CD8-positive, alpha-beta memory T cell (primary cell): ENCODE data around the gene GNAQ. TPM values are rescaled to one million over a fixed set of nuclear protein-coding genes. Genes with fewer than 3 reads are reported as not detected.
A peak's percentile ranks its signal among the peaks of the same experiment; 100 is the strongest.

Experiments
- CTCF ChIA-PET: fragments of 350-600 bp; sonication (Branson Sonifier 250); formaldehyde crosslinking; loops from one replicate; lab custom pipeline; 2021; ENCODE audit warnings: antibody characterized with exemption; lab: Charles Lee
- POLR2A ChIA-PET: fragments of 350-600 bp; sonication (Branson Sonifier 250); formaldehyde crosslinking; loops from one replicate; lab custom pipeline; 2021; ENCODE audit warnings: antibody characterized with exemption; lab: Charles Lee
- DNase-seq, 5 donors: peaks; one replicate each; pipeline versions ENCODE4 v3.0.0 to v3.0.0-alpha.2; 2020 to 2022; ENCODE audit warnings: mixed read lengths in 1 of 5
- H3K27ac ChIP-seq: one replicate; pipeline ENCODE4 v1.7.0; 2013; ENCODE audit warnings: low read depth, mild to moderate bottlenecking, low read length, moderate library complexity
- H3K27me3 ChIP-seq: 2 replicates; pipeline ENCODE4 v1.7.0; 2013; ENCODE audit warnings: low read length, mild to moderate bottlenecking; ENCODE audit not compliant: insufficient read depth, poor library complexity, severe bottlenecking
- H3K36me3 ChIP-seq: 2 replicates; pipeline ENCODE4 v1.7.0; 2013; ENCODE audit warnings: mild to moderate bottlenecking, low read length, moderate library complexity; ENCODE audit not compliant: insufficient read depth
- H3K4me1 ChIP-seq: 2 replicates; pipeline ENCODE4 v1.7.0; 2013; ENCODE audit warnings: mild to moderate bottlenecking, low read length, moderate library complexity; ENCODE audit not compliant: insufficient read depth
- H3K4me3 ChIP-seq: 2 replicates; pipeline ENCODE4 v1.7.0; 2013; ENCODE audit warnings: mild to moderate bottlenecking, low read length
- H3K9me3 ChIP-seq: 2 replicates; pipeline ENCODE4 v1.7.0; 2013; ENCODE audit warnings: mild to moderate bottlenecking, low read length
- H3K27ac Mint-ChIP-seq, 8 donors: one replicate each; pipeline ENCODE4 v1.8.0; 2020 to 2021; ENCODE audit warnings: mixed read lengths in 8 of 8, mild to moderate bottlenecking in 6 of 8, inconsistent platforms in 3 of 8, moderate library complexity in 3 of 8
- H3K27me3 Mint-ChIP-seq, 2 donors: one replicate each; pipeline ENCODE4 v1.8.0; 2020 to 2021; ENCODE audit warnings: mixed read lengths in 2 of 2, mild to moderate bottlenecking in 1 of 2, moderate library complexity in 1 of 2
- H3K36me3 Mint-ChIP-seq, 3 donors: one replicate each; pipeline ENCODE4 v1.8.0; 2020 to 2021; ENCODE audit warnings: mixed read lengths in 3 of 3, inconsistent platforms in 1 of 3, mild to moderate bottlenecking in 1 of 3
- H3K4me1 Mint-ChIP-seq, 3 donors: one replicate each; pipeline ENCODE4 v1.8.0; 2020 to 2021; ENCODE audit warnings: mixed read lengths in 3 of 3, inconsistent platforms in 1 of 3, mild to moderate bottlenecking in 1 of 3
- H3K4me3 Mint-ChIP-seq, 7 donors: one replicate each; pipeline ENCODE4 v1.8.0; 2020 to 2021; ENCODE audit warnings: mixed read lengths in 7 of 7, mild to moderate bottlenecking in 6 of 7, moderate library complexity in 4 of 7, inconsistent platforms in 2 of 7
- H3K9me3 Mint-ChIP-seq, 5 donors: one replicate each; pipeline ENCODE4 v1.8.0; 2020 to 2022; ENCODE audit warnings: mixed read lengths in 5 of 5, mild to moderate bottlenecking in 3 of 5, moderate library complexity in 2 of 5, inconsistent platforms in 1 of 5
- polyA plus RNA-seq: library from polyadenylated mRNA; unstranded; fragments of 300-500 nt; fragmentation: Illumina TruSeq; gene quantifications from one replicate; pipeline ENCODE4 v1.2.3, GENCODE V29; 2021
- total RNA-seq, 2 experiments: library from RNA; stranded (reverse); gene quantifications; one replicate each; pipeline ENCODE4 v1.2.3, GENCODE V29; 2021

Gene GNAQ
- total and polyA plus RNA-seq, 3 experiments from 2014 or later = 7.5 to 19.8 (median 17.1) TPM

GRCh38 chr9:77839459-77840140 lies 192.0 kb downstream of the GNAQ start:
- ChIA-PET POLR2A (no interaction called here), CTCF (interaction anchor here (0.9 to 1.5 kb wide), 2 partner anchors 17 to 196 kb away, joined by 3 to 4 read pairs; no protein-coding TSS in a partner anchor)
- no peak for DNase-seq
- Mint-ChIP-seq H3K27me3 (no peaks in the 10 kb centered on the region), H3K36me3 (peaks cover 0 to 1% (median 0%) of the 10 kb centered on the region in 3 donors), H3K4me1 (peaks cover 0 to 5% (median 0%) of the 10 kb centered on the region in 3 donors), H3K4me3 (no peak overlapping the region), H3K27ac (no peak overlapping the region), H3K9me3 (no peaks in the 10 kb centered on the region)
- no peaks in the 10 kb centered on the region for H3K4me1 ChIP-seq
- no peak overlapping the region for H3K4me3 ChIP-seq
- no peaks in the 10 kb centered on the region for H3K9me3 ChIP-seq
- no peak overlapping the region for H3K27ac ChIP-seq
- H3K27me3 ChIP-seq = no peaks in the 10 kb centered on the region
- H3K36me3 ChIP-seq = no peaks in the 10 kb centered on the region

GRCh38 chr9:77838986-77839385 lies 192.6 kb downstream of the GNAQ start:
- Mint-ChIP-seq H3K36me3 (peaks cover 0 to 1% (median 0%) of the 10 kb centered on the region in 3 donors), H3K27me3 (no peaks in the 10 kb centered on the region), H3K4me3 (no peak overlapping the region), H3K4me1 (peaks cover 0 to 6% (median 0%) of the 10 kb centered on the region in 3 donors), H3K9me3 (no peaks in the 10 kb centered on the region), H3K27ac (no peak overlapping the region)
- no peaks in the 10 kb centered on the region for H3K9me3 ChIP-seq
- ChIA-PET POLR2A (no interaction called here), CTCF (interaction anchor here (0.9 to 1.5 kb wide), 2 partner anchors 18 to 197 kb away, joined by 3 to 4 read pairs; no protein-coding TSS in a partner anchor)
- H3K4me1 ChIP-seq = no peaks in the 10 kb centered on the region
- H3K36me3 ChIP-seq = no peaks in the 10 kb centered on the region
- DNase-seq = no peak
- no peak overlapping the region for H3K27ac ChIP-seq
- no peaks in the 10 kb centered on the region for H3K27me3 ChIP-seq
- H3K4me3 ChIP-seq = no peak overlapping the region

- H3K36me3 Mint-ChIP-seq = peaks cover 0 to 1% (median 0%) of the 10 kb centered on the region in 3 donors
- POLR2A ChIA-PET = no interaction called here
- no peak overlapping the region for H3K27ac ChIP-seq
Measured at GRCh38 chr9:77834898-77835488, 196.6 kb downstream of the GNAQ start.

GRCh38 chr9:77833561-77834429 lies 197.8 kb downstream of the GNAQ start:
- no peak for DNase-seq
- Mint-ChIP-seq H3K27me3 (no peaks in the 10 kb centered on the region), H3K4me1 (peaks cover 23 to 42% (median 27%) of the 10 kb centered on the region in 3 donors), H3K9me3 (no peaks in the 10 kb centered on the region), H3K27ac (no peak overlapping the region), H3K36me3 (no peaks in the 10 kb centered on the region), H3K4me3 (no peak overlapping the region)
- H3K27me3 ChIP-seq = no peaks in the 10 kb centered on the region
- no peak overlapping the region for H3K27ac ChIP-seq
- H3K9me3 ChIP-seq = no peaks in the 10 kb centered on the region
- POLR2A ChIA-PET = no interaction called here
- no peaks in the 10 kb centered on the region for H3K4me1 ChIP-seq
- CTCF ChIA-PET = no interaction called here
- no peaks in the 10 kb centered on the region for H3K36me3 ChIP-seq
- H3K4me3 ChIP-seq = no peak overlapping the region

More at GRCh38 chr9:77834898-77835488, 196.6 kb downstream of the GNAQ start:
- Histone ChIP-seq H3K4me3 (no peak overlapping the region), H3K9me3 (no peaks in the 10 kb centered on the region), H3K27me3 (no peaks in the 10 kb centered on the region), H3K36me3 (no peaks in the 10 kb centered on the region), H3K4me1 (no peaks in the 10 kb centered on the region)
- DNase-seq = no peak
- CTCF ChIA-PET = no interaction called here
- Mint-ChIP-seq H3K9me3 (no peaks in the 10 kb centered on the region), H3K27ac (peak overlapping the region in 1 of 8 donors; percentile 17), H3K27me3 (no peaks in the 10 kb centered on the region), H3K4me1 (peaks cover 17 to 30% (median 20%) of the 10 kb centered on the region in 3 donors), H3K4me3 (no peak overlapping the region)

- Mint-ChIP-seq H3K27me3 (no peaks in the 10 kb centered on the region), H3K36me3 (no peaks in the 10 kb centered on the region), H3K4me3 (no peak overlapping the region), H3K27ac (peak overlapping the region in 1 of 8 donors; percentile 74), H3K4me1 (peaks cover 31 to 53% (median 36%) of the 10 kb centered on the region in 3 donors), H3K9me3 (no peaks in the 10 kb centered on the region)
- H3K27ac ChIP-seq = no peak overlapping the region
- ChIA-PET CTCF (interaction anchor here (0.7 kb wide), 1 partner anchor 16 kb away, joined by 3 read pairs; no protein-coding TSS in a partner anchor), POLR2A (interaction anchor here (0.5 kb wide), 1 partner anchor 48 kb away, joined by 3 read pairs; no protein-coding TSS in a partner anchor)
- no peaks in the 10 kb centered on the region for H3K36me3 ChIP-seq
- no peak overlapping the region for H3K4me3 ChIP-seq
- H3K27me3 ChIP-seq = no peaks in the 10 kb centered on the region
- no peak for DNase-seq
- no peaks in the 10 kb centered on the region for H3K4me1 ChIP-seq
- no peaks in the 10 kb centered on the region for H3K9me3 ChIP-seq
Measured at GRCh38 chr9:77832639-77833038, 199.0 kb downstream of the GNAQ start.

GRCh38 chr9:77831781-77832180 lies 199.8 kb downstream of the GNAQ start:
- Histone ChIP-seq H3K36me3 (no peaks in the 10 kb centered on the region), H3K4me1 (no peaks in the 10 kb centered on the region), H3K27ac (no peak overlapping the region), H3K27me3 (no peaks in the 10 kb centered on the region), H3K4me3 (no peak overlapping the region), H3K9me3 (no peaks in the 10 kb centered on the region)
- ChIA-PET CTCF (interaction anchor here (0.7 kb wide), 1 partner anchor 15 kb away, joined by 3 read pairs; no protein-coding TSS in a partner anchor), POLR2A (interaction anchor here (0.5 kb wide), 1 partner anchor 48 kb away, joined by 3 read pairs; no protein-coding TSS in a partner anchor)
- Mint-ChIP-seq H3K36me3 (no peaks in the 10 kb centered on the region), H3K9me3 (no peaks in the 10 kb centered on the region), H3K27me3 (no peaks in the 10 kb centered on the region), H3K4me1 (peaks cover 36 to 61% (median 44%) of the 10 kb centered on the region in 3 donors), H3K4me3 (no peak overlapping the region), H3K27ac (peak overlapping the region in 1 of 8 donors; percentile 29)
- no peak for DNase-seq

GRCh38 chr9:77830618-77831285 lies 200.9 kb downstream of the GNAQ start:
- Mint-ChIP-seq H3K4me1 (peaks cover 39 to 62% (median 50%) of the 10 kb centered on the region in 3 donors), H3K36me3 (no peaks in the 10 kb centered on the region), H3K27me3 (no peaks in the 10 kb centered on the region), H3K9me3 (no peaks in the 10 kb centered on the region), H3K27ac (no peak overlapping the region), H3K4me3 (no peak overlapping the region)
- H3K4me3 ChIP-seq = no peak overlapping the region
- no peak overlapping the region for H3K27ac ChIP-seq
- H3K36me3 ChIP-seq = no peaks in the 10 kb centered on the region
- no peaks in the 10 kb centered on the region for H3K27me3 ChIP-seq
- no peak for DNase-seq
- POLR2A ChIA-PET = no interaction called here
- H3K4me1 ChIP-seq = no peaks in the 10 kb centered on the region
- CTCF ChIA-PET = no interaction called here
- no peaks in the 10 kb centered on the region for H3K9me3 ChIP-seq
